NCI-H446 (cell line): ENCODE data around the gene KCNJ12.
"Not testable (repeated sequence)": the region's sequence is repeated elsewhere in the genome, so short reads cannot be mapped to it uniquely, and the experiment has no call there.

Source experiments
- DNase-seq, 2 experiments: peaks; one replicate each; lab custom pipeline; 2025; lab: John Stamatoyannopoulos, UW

KCNJ12 gene

DNA sequence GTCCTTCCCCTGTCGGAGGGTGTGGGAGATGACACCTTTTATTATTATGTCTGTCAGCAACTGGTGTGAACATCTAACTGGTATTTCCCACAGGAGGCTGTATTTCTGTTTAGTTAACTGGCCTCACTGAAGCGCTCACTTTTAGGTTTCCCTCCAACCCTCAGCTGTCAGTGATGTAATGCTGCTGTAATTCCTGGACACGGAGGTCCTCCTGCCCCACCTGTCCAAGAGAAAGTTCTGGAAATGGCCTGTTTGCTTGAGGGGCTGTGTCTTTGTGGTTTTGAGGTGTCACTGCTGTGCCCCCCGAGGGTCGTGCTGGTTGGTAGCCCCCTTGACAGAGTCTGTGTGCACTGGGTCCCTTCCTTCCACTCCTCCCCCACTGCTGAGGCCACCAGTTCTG is 11.5 kb downstream of the KCNJ12 start:
- DNase-seq: no peak

DNA sequence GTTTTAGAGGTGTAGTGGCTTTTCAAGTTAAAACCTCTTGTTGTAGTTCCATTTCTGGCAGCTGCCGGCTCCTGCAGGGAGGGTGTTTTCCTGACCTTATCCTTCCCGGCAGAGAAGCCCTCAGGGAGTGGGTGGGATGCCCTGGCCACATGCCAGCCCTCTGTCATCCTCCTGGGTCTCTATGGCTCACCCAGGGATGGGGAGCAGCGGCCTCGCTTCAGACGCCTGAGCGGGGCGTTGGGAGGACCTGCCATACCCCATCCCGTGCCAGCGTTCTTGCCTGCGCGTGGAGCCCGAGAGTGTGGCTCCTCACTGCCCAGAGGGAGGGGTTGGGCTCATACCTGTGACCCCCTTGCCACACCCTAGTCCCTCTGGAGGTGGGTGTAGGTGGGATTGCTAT is 11.9 kb downstream of the KCNJ12 start:
- DNase-seq: no peak

DNA sequence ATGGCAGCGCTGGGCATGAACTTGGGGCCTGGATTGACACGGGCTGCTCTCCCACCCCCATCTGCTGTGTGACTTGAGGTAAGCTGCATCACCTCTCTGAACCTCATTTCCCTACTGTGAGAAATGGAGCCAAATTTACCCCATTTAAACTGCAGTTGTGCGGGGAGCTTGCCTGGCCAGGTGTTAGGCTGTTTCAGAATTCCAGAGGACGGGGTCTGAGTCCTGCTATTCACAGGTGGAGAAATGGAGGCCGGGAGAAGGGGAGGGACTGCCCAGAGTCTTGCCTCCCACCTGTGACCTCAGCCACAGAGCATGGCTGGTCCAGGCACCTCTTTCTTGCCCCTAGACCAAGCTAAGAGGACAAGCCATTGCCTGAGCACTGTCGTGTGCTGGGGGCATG is 12.8 kb downstream of the KCNJ12 start:
- DNase-seq: no peak

DNA sequence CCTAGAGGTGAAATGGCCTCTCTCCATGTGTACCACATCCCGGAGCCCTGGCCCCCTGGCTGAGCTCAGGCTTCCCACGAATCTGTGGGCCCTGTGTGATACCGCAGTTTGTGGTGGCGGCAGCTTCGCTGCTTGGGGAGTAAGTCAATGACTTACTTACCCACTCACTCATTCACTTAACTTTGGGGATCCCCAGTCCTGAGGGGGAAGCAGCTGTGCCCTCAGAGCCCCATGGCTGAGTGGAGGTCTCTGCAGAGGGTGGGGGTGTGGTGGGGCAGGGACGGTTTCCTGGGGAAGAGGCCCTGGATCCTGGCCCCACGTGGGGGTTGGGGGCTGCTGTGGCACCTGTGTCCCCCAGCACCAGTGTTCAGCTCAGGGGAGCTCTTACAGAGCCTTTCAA is 13.2 kb downstream of the KCNJ12 start:
- DNase-seq: no peak

DNA sequence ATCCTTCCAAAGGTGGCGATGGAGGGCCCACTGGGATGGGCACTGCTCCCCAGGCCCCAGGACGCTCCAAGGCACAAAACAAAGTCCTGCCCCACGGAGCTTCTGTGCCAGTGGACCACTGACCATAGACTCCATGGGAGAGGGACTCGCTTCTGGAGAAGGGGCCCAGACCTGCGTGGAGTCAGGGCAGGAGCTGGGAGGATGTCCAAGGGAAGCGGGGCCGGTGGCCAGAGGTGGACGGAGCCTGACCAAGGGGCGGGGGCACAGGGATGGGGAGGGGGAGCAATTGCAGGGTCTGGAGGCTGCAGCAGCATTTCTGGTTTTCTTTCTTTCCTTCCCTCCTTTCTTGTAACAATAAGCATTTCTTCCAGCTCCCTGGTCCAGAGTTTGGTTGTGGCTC is 14.1 kb downstream of the KCNJ12 start:
- DNase-seq: no peak

DNA sequence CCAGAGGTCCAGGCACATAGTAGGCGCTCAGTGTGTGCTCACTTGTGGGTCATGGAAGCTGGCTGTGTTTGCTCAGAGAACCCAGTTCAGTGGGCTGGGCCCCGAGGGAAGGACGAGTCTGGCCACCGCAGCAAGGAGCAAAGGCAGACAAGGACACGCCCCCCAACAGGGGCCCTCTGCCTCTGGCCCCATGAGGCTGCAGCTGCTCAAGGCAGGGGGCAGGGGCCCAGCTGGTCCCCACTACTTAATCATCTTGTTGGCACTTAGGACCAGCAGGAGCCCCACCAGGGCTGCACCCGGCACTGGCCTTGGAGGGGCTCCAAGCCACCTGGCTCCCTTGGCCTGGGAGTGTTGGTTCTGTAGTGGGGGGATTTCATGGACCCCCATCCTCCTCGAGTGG is 16.1 kb downstream of the KCNJ12 start:
- DNase-seq: peak in 1 of 2 experiments; percentile 44

DNA sequence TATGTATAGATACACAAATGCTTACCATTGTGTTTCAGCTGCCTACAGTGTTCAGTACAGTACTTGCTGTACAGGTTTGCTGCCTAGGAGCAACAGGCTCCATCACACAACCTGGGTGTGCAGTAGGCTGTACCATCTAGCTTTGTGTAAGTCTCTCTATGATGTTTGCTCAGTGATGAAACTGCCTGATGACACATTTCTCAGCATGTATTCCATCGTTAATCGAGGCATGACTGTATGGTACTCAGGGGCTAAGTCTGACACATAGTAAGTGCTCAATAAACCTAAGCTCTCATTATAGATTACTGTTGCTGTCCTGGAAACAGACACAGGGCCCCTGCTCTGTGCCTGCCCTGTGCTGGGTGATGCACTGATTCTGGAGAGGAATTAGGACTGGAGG is 18.1 kb downstream of the KCNJ12 start:
- DNase-seq: no peak

DNA sequence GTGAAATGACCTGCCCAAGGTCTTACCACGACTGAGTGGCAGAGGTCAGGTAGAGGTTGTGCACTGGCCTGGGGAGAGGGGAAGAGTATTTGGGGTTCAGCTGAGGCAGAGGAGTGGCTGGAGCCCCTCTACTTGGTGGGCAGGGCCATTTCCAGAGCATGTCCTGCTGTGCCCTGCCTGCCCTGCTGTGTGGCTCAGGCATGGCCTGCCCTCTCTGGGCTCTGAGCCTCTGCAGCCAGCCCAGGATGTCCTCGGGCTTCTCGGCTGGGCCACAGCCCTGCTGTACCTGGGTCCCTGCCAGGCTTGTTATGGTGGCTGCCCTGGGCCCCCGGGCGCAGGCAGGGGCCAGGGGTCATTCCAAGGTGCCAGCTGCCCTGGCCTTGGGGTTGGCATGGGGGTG is 19.6 kb downstream of the KCNJ12 start:
- DNase-seq: no peak

DNA sequence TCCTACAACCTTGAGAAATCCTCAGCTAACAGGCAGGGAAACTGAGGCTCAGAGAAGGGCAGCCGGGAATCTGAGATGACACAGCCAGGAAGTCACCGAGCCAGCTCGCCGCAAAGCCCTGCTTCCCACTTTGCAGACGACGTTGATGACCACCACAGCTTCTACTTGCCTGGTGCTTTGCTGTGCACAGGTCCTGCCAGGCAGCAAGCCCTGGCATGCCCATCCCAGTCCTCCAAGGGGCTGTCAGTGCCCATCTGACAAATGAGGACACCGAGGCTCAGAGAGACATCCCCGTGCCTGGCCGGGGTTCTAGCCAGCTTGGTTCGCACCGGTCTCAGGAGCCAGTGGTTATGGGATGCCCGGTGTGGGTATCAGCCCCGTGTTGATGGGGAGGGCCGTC is 20.1 kb downstream of the KCNJ12 start:
- no peak for DNase-seq

DNA sequence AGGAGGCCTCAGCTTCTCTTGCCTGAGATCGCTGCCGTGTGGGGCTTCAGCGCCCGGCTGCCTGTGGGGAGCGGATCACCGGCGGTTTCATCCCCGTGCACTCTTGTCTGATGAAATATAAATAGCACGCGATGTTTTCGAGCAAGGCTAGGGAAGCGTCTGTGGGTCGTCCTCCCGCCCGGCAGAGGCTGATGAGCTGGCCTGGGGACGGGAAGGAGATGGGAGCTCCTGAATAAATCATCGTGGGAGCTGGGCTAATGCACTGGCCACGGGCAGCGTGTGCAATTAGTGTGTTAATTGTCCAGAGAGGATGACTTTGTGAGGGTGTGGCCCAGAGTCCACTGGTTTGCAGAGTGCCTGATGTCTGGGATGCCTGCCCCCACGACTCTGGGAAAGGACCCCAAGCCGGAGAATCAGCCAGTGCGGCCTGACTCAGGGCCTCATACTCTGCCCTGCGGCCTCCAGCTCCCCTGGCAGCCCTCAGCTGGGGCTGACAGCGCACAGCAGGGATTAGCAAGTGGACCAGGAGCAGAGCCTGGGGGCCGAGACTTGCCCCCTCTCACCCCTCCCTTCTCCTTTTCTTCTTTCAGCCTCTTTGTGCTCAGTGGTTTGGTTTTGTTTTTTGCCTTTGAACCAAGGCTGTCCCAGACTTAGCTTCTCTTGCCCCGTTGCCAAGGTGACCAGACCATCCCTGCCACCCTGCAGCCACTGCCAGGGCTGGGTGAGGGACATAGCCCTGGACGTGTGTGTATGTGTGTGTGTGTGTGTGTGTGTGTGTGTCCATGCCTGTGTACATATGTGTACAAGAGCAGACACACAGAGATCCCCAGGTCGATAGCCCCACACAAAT is 21.4 kb downstream of the KCNJ12 start:
- DNase-seq: no peak

DNA sequence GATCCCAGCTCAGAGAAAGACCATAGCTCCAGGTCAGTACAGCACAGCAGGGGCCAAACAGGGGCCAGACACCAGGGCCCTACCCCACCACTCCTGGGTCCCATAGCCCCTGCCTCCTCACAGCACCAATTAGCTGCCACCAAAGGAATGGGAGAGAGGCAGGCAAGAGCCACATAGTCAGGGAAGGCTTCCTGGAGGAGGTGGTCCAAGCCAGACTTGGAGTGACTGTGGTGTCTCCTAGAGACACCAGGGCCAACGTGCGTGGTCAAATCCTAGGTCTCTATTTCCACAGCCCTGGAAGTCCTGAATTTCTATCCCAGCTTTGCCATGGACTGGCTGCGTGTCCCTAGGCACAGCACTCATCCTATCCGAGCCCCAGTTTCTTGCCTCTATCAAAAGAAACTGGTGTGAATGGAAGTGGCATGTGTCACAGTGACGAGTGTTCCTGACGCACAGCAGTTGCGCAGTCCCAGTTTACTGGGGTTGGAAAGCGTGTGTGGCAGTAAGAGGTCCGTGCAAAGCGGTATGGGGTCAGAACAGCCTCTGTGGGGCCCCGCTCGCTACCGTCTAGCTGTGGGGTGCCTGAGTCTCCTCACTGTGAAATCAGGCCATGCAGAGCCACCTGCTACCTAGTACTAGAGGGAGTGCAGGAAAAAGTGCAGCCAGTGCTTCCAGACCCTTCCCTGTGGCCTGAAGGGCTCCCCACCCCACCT is 23.5 kb downstream of the KCNJ12 start:
- DNase-seq: no peak

DNA sequence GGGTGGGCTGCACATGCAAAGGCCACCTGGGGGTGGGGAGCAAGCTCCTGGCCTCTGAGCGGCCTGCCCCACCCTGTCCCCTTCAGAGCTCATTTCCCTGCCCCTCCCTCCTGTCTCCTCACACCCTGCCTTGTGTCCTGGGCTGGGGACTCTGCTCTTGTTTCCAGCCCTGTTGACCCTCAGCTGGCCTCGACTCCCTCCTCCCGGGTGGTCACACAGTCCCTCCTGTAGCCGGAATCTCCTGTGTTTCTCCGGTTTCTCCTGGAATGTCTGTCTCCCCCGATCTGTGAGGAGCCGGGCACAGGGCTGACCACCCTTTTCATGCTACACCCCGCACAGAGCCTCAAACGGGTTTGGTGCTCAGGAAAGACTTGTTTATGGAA is 24.0 kb downstream of the KCNJ12 start:
- DNase-seq: not testable (repeated sequence)

DNA sequence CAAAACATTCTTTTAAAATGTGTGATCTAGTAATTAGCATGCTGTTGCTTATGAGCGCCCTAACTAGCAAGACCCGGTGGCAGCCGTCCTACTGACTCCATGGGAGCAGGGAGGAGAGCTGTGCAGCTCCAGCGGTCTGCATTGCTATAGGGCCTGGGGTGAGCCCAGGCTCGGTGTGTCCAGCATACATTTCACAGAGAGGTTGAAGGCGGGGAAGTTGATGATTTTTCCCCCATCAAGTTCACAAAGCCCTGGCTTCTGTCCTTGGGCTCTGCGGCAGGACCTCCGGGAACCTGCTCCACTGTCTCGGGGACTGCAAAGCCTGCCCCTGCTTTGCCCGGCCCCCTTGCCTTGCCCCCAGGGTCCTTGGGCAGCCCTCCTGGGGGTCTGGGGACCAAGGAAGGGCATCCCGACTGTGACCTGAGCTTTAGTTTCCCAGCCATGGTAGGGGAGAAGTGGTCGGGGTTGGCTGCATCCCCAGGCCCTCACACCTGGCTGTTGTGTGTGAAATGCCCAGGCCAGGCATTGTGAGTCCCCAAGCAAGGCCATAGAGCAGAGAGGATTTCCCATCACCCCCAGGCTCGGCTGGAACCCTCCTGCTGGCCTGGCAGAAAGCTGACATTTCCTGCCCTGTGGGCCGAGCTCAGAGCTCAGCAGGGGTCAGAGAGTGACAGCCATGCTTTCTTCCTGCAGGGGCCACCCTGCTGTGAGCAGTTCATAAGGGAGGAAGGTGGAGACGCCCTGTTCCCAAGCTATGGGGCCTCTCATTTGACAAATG is 24.8 kb downstream of the KCNJ12 start:
- DNase-seq: no peak

DNA sequence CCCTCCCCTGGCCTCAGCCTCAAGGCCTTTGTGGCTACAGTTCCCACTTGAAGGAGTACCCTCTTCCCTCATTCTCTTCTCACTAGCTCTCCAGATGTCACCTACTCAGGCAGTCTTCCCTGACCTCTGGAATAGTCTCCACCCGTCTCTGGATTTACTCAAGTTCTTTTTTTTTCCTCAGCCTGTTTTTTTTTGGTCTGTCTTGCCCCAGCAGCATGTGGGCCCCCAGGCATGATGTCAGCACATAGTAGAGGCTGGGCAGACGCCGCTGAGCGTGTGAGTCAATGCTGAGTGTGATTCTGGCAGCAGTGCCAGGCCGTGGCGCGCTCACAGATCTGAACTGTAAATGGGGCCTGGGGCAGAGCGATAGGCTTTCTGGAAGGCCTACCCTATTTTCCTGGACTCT is 26.0 kb downstream of the KCNJ12 start:
- DNase-seq: peak; percentile 64 to 86

DNA sequence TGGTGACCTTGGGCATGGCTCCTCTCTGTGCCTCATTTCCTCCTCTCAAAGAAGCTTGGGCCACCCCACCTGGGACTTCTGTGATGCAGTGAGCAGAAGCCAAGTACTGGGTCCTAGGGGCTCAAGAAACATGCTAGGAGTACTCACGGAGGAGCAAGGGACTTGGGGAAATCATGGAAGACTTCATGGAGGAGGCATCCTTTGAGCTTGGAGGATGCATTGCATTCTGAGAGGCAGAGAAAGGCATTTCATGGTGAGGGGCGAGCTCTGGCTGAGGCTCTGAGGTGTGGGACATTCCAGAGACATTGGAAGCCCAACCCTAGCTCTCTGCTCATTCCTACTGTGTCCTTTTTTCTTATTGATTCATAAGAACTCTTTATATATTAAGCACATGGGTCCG is 26.8 kb downstream of the KCNJ12 start:
- DNase-seq: not testable (repeated sequence)

DNA sequence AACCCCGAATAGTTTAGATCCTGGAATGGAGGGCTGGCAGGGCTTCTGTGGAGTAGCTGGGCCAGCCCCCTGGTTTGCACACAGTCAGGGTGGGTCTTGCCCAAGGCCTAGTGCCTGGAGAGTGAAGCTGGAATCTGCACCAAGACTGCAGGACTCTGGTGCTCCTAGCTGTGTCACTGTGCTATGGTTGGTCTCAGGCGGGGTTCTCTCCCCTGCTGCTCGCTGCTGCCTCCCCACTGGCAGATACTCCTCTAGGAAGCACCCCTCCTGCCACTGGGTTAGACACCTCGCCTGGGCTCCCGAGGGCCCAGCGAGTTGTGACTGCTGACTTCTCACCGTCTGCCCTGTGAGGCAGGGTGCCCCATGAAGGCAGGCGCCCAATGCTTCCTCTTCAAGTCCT is 27.9 kb downstream of the KCNJ12 start:
- DNase-seq: not testable (repeated sequence)

DNA sequence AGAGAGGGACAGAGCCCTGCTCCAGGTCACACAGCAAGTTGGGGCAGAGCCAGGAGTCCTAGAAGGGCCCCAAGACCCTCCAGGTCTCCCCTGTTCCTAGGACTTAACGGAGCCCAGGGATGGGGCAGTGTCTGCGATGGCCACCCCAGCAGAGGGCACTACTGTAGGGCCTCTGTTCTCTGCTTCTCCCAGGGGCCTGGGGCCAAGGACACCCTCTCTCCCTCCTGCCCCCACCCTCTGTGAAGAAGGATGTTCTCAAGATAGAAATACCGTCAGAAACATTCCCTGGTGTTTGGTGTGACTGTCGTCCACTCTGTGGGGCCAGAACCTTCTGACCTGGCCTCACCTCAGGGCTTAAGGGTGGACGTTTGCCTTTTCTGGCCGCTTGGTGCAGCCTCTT is 28.4 kb downstream of the KCNJ12 start:
- DNase-seq: not testable (repeated sequence)

DNA sequence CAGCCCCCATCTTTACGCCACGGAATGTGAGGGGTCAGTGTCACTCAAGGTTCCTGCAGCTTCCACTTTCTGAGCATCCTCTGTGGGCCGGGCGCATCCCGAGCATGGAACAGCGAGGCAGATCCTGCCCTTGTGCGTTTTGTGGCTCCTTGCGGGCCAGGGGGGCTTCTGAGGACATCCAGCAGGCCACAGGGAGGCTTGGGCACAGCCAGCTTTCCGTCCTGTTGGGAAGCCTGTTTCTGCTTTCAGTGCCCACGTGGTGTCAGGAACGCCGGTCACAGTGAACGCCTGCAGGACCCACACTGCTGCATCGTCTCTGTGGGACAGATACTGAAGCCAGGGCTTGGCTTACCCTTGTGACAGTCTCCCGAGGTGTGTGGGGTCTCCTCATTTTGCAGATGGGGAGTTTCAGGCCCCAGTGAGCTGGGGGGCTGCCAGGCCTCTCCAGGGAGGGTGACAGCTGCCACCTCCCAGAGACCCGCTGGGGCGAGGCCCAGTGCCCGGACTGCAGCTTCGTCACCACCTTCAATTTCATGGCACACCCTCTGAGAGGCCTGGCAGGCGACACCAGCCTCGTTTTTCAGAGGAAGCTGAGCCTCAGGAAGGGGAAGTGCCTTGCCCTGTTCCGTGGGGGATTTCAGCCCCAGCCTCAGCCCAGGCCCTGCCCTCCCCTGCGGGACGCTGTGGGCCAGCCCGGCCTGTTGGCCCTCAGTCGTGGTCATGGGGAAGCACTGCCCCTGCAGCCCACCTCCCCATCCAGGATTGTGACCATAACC is 29.0 kb downstream of the KCNJ12 start:
- peak in 1 of 2 experiments; percentile 58 for DNase-seq

DNA sequence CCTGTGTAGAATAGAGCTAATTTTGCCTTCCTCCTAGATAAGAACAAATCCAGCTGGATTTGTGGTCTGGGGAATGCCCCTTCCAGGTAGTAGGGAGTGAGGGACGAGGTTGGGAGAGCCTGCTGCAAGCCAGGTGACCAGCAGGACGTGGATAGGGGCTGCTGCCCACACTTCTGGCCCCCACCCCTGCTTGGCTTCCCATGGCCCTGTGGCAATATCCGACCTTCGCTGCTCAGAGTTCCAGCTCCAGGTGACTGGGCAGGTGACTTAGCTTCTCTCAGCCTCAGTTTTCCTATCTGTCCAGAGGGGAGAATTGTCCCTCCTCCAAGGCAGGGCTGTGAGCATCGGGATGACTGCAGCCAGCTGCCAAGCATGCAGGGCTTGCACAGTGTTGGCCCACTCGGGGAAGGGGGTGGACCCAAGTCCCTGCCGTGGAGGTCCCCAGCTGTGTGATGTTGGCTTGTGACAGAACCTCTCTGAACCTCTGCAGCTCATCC is 29.8 kb downstream of the KCNJ12 start:
- not testable (repeated sequence) for DNase-seq

DNA sequence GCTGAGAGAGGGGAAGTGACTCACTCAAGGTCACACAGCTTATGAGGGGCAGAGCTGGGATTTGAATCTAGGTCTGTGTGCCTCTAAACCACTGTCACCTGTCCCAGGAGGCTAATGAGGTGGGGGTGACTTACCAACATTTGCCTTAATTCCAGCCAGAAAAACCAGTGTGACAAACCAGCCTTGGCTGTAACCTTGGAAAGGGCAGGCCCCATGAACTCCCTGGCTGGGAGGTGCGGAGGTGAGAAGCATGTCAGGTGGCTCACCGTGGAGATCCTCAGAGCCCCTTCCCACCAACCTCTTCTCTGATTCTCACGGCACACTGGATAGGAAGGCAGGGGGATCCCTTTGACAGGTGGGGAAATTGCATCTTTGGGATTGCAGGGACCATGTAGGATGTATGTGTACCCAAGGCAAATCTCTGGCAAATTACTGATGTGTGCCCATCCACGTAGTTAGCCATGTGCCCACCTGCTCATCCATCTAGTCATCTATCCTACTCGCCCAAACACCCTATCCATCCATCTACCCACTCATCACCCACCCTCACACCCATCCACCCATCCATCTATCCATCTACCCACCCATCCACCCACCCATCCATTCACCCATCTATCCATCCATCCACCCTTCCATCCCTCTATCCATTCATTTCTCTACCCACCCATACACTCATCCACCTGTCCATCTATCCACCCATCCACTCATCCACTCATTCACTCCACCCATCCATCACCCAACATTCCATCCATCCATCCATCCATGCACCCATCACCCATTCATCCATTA is 30.7 kb downstream of the KCNJ12 start:
- not testable (repeated sequence) for DNase-seq

DNA sequence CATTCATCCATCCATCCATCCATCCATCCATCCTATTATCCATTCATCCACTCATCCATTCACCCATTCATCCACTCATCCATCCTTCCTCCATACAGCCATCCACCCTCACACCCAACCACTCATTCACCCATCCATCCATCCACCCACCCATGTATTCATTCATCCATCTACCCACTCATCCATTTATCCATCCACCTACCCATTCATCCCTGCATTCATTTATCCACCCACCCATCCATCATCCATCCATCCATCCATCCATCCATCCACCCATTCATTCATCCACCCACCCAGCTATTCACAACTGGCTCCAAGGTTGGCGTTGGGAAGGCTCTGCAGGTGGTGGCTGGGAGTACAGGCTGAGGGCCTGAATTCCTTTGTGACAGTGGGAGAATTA is 31.6 kb downstream of the KCNJ12 start:
- not testable (repeated sequence) for DNase-seq
